OCI-LY7 (cell line): ENCODE results near the gene TCEA3. TPM values are rescaled to one million over a fixed set of nuclear protein-coding genes. Genes with fewer than 3 reads are reported as not detected.

Experiments used
- BruUV-seq: library from RNA; stranded (reverse); fragments of 400-500 nt; replicated peaks from 2 replicates; lab custom pipeline; 2021; lab: Mats Ljungman, UMichigan
- CTCF ChIA-PET: fragments of 300-600 bp; sonication (Branson Sonifier 250); formaldehyde crosslinking; loops from one replicate; lab custom pipeline; 2022; ENCODE audit warnings: antibody characterized with exemption; ENCODE audit not compliant: unreplicated experiment; lab: Charles Lee
- POLR2A ChIA-PET: fragments of 300-600 bp; sonication (Branson Sonifier 250); formaldehyde crosslinking; loops from one replicate; lab custom pipeline; 2022; ENCODE audit warnings: antibody characterized with exemption; lab: Charles Lee
- DNase-seq: peaks from one replicate; pipeline ENCODE4 v3.0.0-alpha.2; 2015; ENCODE audit warnings: low spot score
- H2AFZ ChIP-seq: fragments of 200-600 bp; sonication (generic), shearing (Covaris generic); 2 replicates; pipeline ENCODE4 v1.6.1; 2014; ENCODE audit warnings: mild to moderate bottlenecking, antibody characterized with exemption, low read length, moderate library complexity
- H3K27ac ChIP-seq: fragments of 200-600 bp; sonication (generic); 2 replicates; pipeline ENCODE4 v1.5.1; 2014; ENCODE audit warnings: mixed run types, low read depth, mild to moderate bottlenecking, moderate library complexity, low read length, inconsistent platforms; ENCODE audit not compliant: poor library complexity, severe bottlenecking
- H3K36me3 ChIP-seq: fragments of 200-600 bp; sonication (generic); 2 replicates; pipeline ENCODE4 v1.6.1; 2014; ENCODE audit warnings: mild to moderate bottlenecking, antibody characterized with exemption, low read length, moderate library complexity, mixed read lengths; ENCODE audit not compliant: insufficient read depth
- H3K4me1 ChIP-seq: fragments of 200-600 bp; sonication (generic); 2 replicates; pipeline ENCODE4 v1.5.1; 2014; ENCODE audit warnings: mild to moderate bottlenecking, low read length; ENCODE audit not compliant: insufficient read depth, poor library complexity, severe bottlenecking
- H3K4me2 ChIP-seq: fragments of 200-600 bp; sonication (generic); 2 replicates; pipeline ENCODE4 v1.6.1; 2014; ENCODE audit warnings: mild to moderate bottlenecking, low read length
- H3K4me3 ChIP-seq: fragments of 200-600 bp; sonication (generic); 2 replicates; pipeline ENCODE4 v1.5.1; 2014; ENCODE audit warnings: mild to moderate bottlenecking, low read depth, low read length; ENCODE audit not compliant: poor library complexity, severe bottlenecking
- H3K79me2 ChIP-seq: fragments of 200-600 bp; sonication (generic); 2 replicates; pipeline ENCODE4 v1.6.1; 2016; ENCODE audit warnings: low read depth, mild to moderate bottlenecking, low read length, moderate library complexity, mixed read lengths; ENCODE audit not compliant: insufficient read depth
- H3K9me2 ChIP-seq: fragments of 200-600 bp; sonication (generic); 2 replicates; pipeline ENCODE4 v1.6.1; 2016; ENCODE audit warnings: mild to moderate bottlenecking, low read length, mixed read lengths; ENCODE audit not compliant: insufficient read depth
- H3K9me3 ChIP-seq: fragments of 200-600 bp; sonication (generic); 2 replicates; pipeline ENCODE4 v1.6.1; 2014; ENCODE audit warnings: mild to moderate bottlenecking, mixed run types, low read length, mixed read lengths
- H4K20me1 ChIP-seq: fragments of 200-600 bp; sonication (generic); 2 replicates; pipeline ENCODE4 v1.6.1; 2014; ENCODE audit warnings: mild to moderate bottlenecking, antibody characterized with exemption, low read length, moderate library complexity, mixed read lengths; ENCODE audit not compliant: insufficient read depth
- CTCF ChIP-seq: fragments of 200-600 bp; sonication (generic); conservative IDR thresholded peaks from 2 replicates; pipeline ENCODE4 v1.5.1; 2014; ENCODE audit warnings: mild to moderate bottlenecking, antibody characterized with exemption, low read length, moderate library complexity, mixed read lengths
- EZH2phosphoT487 ChIP-seq: fragments of 200-600 bp; sonication (generic); IDR thresholded peaks from 2 replicates; pipeline ENCODE4 v1.6.1; 2018; ENCODE audit warnings: low read depth, borderline replicate concordance, mild to moderate bottlenecking, mixed run types, antibody characterized with exemption, low read length, moderate library complexity, mixed read lengths
- intact Hi-C: fragments of 100-400 bp; cut with micrococcal nuclease; formaldehyde crosslinking; loops from one replicate; pipeline ENCODE4 v1.10.0; 2022; ENCODE audit not compliant: unreplicated experiment
- total RNA-seq, 2 experiments: library from RNA; depleted of rRNA in 1 of 2; stranded (reverse); fragments of >200 nt in 1 of 2; shearing (Covaris generic) in 1 of 2; gene quantifications; 2 replicates each; pipeline ENCODE4 v1.2.3, GENCODE V29; 2014 to 2022

The TCEA3 gene
- total RNA-seq, 2 experiments from 2014 or later = not detected

- H3K4me2 ChIP-seq = no peak overlapping the region
- no peak overlapping the region for H2AFZ ChIP-seq
- H3K4me1 ChIP-seq = no peaks in the 10 kb centered on the region
- H3K9me3 ChIP-seq = no peaks in the 10 kb centered on the region
- no peaks in the 10 kb centered on the region for H3K79me2 ChIP-seq
- DNase-seq = no peak
- H3K9me2 ChIP-seq = no peaks in the 10 kb centered on the region
- H3K27ac ChIP-seq = no peak overlapping the region
- intact Hi-C loops = no loop called here
- no peak overlapping the region for H3K4me3 ChIP-seq
- ChIA-PET CTCF (interaction anchor here (0.6 kb wide), 1 partner anchor 606 kb away, joined by 3 read pairs; no protein-coding TSS in a partner anchor), POLR2A (interaction anchor here (0.6 to 0.8 kb wide), 2 partner anchors 32 to 486 kb away, joined by 3 read pairs; no protein-coding TSS in a partner anchor)
- BruUV-seq = no TSS peak
- H3K36me3 ChIP-seq = no peaks in the 10 kb centered on the region
- TF ChIP-seq CTCF = no peak
- no peak for TF ChIP-seq EZH2phosphoT487
- H4K20me1 ChIP-seq = no peaks in the 10 kb centered on the region
Observed at GRCh38 chr1:23441446-23442148, 17.0 kb upstream of the TCEA3 start.

GRCh38 chr1:23438545-23438944 is 14.0 kb upstream of the TCEA3 start:
- Histone ChIP-seq H3K36me3 (no peaks in the 10 kb centered on the region), H3K79me2 (no peaks in the 10 kb centered on the region), H3K27ac (no peak overlapping the region), H3K9me3 (no peaks in the 10 kb centered on the region), H3K9me2 (no peaks in the 10 kb centered on the region), H4K20me1 (no peaks in the 10 kb centered on the region), H2AFZ (no peak overlapping the region), H3K4me2 (no peak overlapping the region), H3K4me1 (peaks cover 8% of the 10 kb centered on the region), H3K4me3 (no peak overlapping the region)
- CTCF ChIA-PET = no interaction called here
- DNase-seq = no peak
- BruUV-seq = no TSS peak
- TF ChIP-seq CTCF (no peak), EZH2phosphoT487 (no peak)
- intact Hi-C loops = no loop called here
- POLR2A ChIA-PET = no interaction called here

GRCh38 chr1:23437355-23437664 is 12.8 kb upstream of the TCEA3 start:
- Histone ChIP-seq H3K36me3 (no peaks in the 10 kb centered on the region), H3K9me2 (no peaks in the 10 kb centered on the region), H2AFZ (no peak overlapping the region), H3K9me3 (no peaks in the 10 kb centered on the region), H3K4me1 (peaks cover 8% of the 10 kb centered on the region), H3K79me2 (no peaks in the 10 kb centered on the region), H3K4me2 (no peak overlapping the region), H3K4me3 (no peak overlapping the region), H3K27ac (no peak overlapping the region), H4K20me1 (no peaks in the 10 kb centered on the region)
- intact Hi-C loops = no loop called here
- BruUV-seq = no TSS peak
- no peak for TF ChIP-seq EZH2phosphoT487
- DNase-seq = no peak
- ChIA-PET POLR2A (interaction anchor here (0.9 kb wide), 1 partner anchor 34 kb away, joined by 3 read pairs; no protein-coding TSS in a partner anchor), CTCF (no interaction called here)
